Measurements from ENCODE around the gene ADGRV1.
"Not testable (repeated sequence)": the region's sequence is repeated elsewhere in the genome, so short reads cannot be mapped to it uniquely, and the experiment has no call there.

Gene ADGRV1

DNA sequence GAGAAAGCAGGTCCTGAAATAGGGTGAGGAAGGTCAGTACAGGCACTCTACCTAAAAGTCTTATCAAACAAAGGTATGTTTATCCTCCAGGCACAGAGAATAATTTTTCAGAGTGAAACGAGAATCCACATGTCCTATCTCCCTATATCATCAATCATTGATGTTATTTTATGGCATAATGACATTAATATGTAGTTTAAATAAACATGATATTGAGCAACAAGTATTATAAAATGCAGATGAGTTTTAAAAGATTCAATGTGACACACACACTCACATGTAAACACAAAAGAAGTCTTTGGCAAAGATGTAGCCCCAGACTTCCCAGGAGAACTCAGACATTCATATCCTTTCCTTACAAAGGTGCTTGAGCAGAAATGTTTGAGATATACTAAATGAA is 389.1 kb downstream of the ADGRV1 start:
- no peak for DNase-seq (ENCODE audit: low read depth)

DNA sequence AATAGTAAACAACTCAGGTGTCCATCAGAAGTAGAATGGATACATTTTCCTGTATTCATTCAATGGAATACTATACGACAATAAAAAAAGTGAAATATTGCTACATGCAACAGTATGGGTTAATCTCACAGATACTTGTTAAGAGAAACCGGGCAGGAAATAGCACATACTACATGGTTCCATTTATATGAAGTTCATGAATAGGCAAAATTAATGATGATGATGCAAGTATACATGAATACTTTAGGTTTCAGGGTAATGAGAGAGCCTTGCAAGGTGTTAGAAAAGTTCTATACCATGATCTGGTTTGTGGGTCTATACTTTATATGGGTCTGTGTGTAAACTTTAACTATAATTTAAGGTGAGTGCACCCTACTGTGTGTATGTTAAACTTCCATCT is 390.4 kb downstream of the ADGRV1 start:
- no peak for DNase-seq (ENCODE audit: low read depth)

DNA sequence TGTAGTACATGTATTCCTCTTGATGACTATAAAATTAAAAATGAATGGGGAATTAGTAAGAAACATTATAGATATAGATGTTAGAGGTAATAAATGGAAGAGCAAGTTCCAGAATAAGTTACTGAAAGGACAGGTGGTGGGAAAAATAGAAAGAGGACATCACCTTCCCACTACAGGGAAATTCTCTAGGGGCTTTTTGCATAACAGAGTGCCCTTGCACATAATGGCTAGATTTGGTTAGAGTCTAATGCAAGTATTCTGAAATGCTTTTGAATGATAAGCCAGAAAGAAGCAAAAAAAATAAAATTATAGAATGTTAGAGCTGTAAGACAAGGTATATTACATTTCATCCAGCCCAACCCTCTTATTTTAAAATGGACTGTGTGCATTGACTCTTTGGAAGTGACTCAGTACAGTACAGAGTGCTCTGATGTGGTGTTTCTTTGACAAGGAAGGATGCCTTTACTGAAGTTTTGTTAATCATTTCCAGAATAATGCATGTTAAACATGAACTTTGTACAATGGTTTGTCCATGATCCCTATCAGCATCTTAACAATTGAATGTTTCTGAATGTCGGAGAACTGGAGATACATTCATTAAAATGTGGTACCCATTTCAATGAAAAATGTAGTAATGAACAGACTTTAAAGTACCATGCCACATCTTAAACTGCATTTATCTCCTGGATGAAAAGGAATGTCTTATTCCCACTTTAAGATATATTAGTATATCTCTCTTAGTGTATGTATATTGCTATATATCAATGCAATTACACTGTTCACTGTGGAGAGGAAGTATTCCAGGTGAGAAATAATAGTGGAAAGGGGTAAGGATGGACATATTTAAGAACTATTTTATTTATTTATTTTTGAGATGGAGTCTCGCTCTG is 391.1 kb downstream of the ADGRV1 start:
- DNase-seq (ENCODE audit: low read depth), result no peak

DNA sequence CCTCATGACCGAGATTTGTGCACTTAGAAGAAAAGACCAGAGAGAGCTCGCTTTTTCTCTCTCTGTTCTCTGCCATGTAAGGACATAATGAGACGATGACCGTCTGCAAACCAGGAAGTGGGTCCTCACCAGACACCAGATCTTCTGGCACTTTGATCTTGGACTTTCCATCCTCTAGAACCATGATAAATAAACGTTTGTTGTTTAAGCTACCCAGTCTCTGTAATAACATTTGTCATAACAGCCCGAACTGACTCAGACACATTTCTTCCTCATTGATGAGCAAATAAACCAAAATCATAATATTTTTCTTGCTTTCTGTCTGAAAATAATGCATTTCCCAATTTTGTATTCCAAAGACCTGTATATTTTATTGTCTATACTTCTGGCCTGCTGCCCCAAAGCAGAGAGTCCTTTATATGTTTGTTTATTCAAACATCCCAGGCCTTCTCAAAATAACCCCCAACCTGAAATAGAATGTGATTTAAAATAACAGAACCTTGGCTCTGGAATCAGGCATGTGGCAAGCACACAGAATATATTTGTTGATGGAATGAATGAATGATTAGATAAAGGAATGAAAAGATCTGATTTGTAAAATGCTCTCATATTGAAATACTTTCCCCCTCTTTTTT is 396.5 kb downstream of the ADGRV1 start:
- no peak for DNase-seq (ENCODE audit: low read depth)

DNA sequence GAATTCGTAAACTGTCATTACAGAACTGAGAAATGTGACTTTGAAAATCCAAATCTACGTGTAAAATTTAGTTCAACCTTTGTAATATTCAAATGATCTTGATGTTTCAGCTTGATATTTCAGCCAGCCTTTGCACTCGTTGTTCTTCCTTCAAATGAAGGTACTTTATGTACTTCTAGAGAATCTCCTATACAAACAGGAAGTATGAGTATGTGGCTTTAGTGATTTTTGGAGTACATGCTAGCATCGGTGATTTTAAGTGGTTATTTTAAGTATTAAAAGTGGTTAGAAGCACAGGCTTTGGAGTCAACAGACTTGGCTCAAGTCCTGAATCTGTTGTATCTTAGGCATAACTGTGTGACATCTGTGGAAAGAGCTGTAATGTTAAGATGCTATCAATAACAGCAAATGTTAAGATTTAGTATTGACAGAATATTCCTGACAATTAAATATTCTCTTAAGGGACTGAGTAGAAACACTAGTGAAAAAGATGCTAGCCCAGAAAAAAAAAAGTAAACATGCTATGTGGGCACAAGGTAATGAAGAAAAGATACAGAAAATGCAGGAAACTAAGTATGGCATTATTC is 398.0 kb downstream of the ADGRV1 start:
- DNase-seq (ENCODE audit: low read depth), result no peak

DNA sequence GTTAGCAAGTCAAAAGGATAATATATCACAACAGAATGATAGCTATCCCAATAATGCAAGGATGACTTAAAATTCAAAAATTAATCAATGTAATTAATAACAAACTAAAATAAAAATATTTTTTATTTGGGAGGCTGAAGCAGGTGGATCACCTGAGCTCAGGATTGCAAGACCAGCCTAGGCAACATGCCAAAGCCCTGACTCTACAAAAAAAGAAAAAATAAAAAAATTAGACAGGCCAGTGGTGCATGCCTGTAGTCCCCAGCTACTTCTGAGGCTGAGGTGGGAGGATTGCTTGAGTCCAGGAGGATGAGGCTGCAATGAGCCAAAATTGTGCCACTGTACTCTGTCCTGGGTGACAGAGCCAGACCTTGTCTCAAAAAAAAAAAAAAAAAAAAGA is 399.3 kb downstream of the ADGRV1 start:
- no peak for DNase-seq (ENCODE audit: low read depth)

DNA sequence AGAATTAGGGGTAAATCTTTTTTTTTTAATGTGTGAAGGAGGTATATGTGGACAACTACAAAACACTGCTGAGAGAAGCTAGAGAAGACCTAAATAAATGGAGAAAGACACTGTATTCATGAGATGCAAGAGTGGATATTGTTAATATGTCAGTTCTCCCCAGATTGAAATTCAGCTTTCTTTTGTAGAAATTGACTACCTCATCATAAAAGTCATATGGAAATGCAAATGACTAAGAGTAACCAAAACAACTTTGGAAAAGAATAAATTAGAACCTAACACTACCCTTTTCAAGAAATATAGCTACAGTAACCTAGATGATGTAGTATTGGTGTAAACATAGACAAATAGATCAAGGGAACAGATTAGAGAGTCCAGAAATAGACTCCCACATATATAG is 400.7 kb downstream of the ADGRV1 start:
- no peak for DNase-seq (ENCODE audit: low read depth)

DNA sequence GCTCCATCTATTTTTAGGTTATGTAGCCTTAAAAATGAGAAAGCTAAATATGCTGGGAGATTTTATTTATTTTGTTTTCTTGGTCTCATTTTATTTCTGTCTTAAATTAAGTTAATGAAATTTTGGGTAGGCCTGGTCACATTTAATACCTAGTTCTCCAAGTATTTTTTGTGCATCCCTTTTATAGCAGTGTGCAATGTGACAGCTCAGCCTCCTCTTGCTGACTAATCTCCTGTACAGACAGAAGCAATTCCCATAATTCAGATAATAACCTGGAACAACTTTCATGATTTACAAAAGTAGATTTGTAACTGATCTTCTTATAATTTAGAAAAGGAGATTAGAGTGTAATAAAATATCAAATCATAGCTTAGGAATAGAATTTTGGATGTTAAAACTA is 403.9 kb downstream of the ADGRV1 start:
- no peak for DNase-seq (ENCODE audit: low read depth)

DNA sequence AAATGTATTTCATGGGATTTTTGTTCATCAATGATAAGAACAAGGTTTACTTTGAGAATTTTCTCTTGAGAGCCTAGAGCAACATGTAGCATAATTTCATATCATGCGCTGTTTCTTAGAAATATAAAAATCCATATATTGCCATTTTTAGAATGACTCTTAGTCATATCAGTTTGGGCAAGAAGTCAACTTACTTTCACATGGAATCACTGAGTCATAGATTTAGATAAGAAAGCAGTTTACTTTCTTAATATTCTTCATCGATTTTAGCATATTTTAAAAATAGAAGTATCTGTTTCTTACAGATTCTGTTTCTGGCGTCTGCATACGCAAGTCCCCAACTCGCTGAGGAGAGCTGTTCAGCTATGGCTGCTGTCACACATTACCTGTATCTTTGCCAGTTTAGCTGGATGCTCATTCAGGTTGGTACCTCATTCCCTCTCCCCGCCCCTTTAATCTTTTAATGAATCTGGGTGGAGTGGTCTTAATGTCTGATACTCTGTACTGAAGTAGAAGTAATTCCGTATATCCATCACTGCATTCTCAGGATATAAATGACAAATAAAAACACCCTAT is 406.6 kb downstream of the ADGRV1 start:
- no peak for DNase-seq (ENCODE audit: low read depth)

DNA sequence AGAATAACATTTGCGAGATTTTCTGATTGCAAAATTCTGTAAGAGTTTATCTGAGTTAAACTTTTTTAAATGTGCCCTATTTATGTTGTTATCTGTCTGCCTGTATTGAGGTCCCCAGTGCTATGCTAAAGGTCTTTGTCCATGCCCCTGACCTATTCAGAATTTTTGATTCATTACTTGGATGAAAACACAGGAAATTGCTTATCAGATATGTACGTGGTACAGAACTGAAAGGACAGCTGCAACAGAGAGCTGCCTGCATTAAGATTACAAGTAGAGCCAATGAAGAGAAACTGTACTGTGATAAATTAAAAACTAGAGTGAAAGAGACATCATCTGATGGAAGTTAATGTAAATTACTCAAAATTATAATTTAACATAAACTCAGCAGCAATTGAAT is 408.8 kb downstream of the ADGRV1 start:
- no peak for DNase-seq (ENCODE audit: low read depth)

DNA sequence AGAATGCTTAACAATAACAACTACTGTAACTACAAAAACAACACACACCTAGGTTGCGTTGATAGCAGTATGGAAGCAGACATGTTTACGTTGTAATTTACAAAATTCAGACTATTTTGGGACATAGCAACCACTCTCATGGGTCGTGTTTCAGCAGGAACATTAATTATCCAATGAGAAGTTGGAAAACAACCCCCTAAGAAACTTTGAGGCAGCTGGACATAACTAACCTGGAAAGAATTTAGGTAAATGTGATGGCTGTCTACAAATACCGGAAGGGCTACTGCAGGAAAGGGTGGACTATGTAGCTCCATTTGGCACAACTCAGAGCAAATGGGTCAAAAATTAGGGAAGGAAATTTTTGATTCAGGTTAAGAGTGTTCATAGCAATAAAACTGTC is 409.3 kb downstream of the ADGRV1 start:
- no peak for DNase-seq (ENCODE audit: low read depth)

DNA sequence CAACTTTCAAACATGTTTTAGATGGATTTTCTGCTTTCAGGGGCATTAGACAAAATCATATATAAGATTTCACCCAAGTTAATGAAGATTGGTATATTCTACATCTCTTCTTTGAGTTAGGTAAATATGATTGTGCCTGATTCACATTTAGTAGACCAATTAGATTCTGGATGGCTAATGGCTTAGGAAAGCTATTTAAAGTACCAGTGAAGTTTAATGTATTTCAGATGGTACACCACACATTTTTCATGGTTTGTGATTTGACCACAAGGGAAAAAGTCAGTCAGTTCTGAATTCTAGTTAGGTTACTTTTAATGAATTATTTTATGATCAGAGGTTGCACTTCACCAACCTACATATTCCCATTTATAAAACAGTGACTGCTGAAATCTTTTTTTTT is 409.7 kb downstream of the ADGRV1 start:
- DNase-seq (ENCODE audit: low read depth), result no peak

DNA sequence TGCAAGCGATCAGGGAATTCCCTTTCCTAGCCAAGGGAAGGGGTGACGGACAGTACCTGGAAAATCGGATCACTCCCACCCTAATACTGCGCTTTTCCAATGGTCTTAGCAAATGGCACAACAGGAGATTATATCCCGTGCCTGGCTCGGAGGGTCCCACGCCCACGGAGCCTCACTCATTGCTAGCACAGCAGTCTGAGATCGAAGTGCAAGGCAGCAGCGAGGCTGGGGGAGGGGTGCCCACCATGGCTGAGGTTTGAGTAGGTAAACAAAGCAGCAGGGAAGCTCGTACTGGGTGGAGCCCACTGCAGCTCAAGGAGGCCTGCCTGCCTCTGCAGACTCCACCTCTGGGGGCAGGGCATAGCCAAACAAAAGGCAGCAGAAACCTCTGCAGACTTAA is 411.3 kb downstream of the ADGRV1 start:
- DNase-seq (ENCODE audit: low read depth), result not testable (repeated sequence)

DNA sequence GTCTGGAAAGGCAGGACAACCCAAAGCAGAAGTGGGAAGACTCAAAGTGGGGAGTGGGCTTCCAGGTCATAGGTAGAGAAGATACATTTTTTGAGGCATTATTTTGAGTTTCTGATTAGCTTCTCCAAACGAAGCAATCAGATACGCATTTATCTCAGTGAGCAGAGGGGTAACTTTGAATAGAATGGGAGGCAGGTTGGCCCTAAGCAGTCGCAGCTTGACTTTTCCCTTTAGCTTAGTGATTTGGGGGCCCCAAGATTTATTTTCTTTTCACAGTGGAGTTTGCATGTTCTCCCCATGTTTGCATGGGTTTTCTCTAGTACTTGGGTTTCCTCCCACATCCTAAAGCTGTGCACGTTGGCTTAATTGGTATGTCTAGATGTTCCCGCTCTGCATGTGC is 422.6 kb downstream of the ADGRV1 start:
- no peak for DNase-seq (ENCODE audit: low read depth)

DNA sequence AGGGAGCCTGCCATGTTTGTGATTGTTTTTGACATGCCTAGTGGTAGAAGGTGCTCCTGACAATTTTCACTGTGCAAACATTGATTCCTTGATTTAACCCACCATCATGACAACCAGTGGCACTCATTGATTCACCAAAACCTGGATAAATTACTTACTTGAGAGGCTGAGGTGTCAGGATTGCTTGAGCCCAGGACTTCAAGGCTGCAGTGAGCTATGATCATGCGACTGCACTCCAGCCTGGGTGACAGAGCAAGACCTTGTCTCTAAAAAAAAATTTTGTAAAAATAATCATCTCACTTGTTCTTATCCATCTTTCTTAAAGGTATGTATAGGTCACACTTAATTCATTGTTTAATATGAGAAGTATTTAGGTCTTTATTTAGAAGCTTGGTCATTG is 423.2 kb downstream of the ADGRV1 start:
- DNase-seq (ENCODE audit: low read depth), result no peak

DNA sequence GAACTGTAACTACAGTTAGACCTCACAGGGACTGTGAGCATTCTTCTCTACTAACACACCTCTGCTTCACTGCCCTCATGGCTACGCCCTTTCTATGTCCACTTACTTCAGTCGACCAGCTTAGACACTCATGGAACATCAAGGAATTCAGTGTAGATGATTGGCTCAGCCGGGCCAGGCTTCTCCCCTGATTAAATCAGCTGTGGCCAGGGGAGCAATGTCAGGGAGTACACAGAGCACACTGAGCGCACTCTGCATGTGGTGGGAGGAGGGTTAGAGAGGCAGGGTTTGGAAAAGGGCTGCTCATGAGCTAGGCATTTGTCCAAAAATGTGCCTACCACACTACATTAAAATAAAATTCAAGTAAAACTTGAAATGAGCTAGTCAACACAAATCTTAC is 424.0 kb downstream of the ADGRV1 start:
- DNase-seq (ENCODE audit: low read depth), result no peak

DNA sequence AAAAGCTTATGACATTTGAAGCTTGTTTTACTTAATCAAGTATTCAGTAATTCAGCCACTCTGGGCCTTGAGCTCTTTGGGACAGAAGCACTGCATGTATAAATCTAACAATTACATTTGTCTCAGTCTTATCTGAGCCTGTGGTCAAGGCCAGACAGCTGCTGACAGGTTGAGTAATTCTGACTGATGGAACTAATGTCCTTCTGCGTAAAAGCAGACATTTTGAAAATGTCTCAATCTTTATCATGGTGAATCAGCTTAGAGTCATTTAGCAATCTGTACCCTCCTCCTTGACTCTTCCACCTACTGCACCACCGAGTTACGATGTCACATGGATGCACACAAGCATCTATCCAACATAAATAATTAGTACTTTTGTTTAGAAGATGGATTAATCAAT is 424.6 kb downstream of the ADGRV1 start:
- no peak for DNase-seq (ENCODE audit: low read depth)

DNA sequence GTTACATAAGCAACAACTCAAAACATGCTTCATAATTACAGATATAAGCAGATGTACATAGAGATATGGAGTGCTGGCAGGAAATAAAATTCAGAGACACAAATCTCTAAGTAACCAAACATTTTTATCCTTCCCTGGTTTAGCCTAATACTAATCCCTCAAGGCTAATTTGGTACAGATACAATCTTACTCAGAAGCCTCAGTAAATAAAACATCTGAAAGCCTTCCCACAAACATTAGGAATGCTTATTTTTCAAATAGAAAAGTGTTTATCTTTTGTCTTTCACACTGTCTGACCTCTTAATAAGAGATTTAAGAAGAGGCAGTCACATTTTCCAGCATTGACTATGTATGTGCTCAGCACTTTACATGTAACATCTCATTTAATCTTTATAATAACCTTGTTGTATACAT is 425.1 kb downstream of the ADGRV1 start:
- no peak for DNase-seq (ENCODE audit: low read depth)

DNA sequence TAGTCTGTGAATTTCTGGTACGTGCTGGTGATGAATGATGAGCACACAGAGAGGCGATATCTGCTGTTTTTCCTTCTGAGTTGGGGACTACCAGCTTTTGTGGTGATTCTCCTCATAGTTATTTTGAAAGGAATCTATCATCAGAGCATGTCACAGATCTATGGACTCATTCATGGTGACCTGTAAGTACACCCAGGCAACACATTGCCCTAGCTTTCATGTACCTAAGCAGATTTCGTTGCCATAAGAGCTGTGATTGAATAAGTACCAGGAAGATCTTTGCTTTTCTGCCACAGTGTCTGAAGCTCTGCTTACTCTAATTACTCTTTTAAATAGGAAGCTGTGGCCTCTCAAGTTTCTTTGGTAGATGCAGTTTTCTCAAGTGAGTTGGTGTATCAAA is 426.7 kb downstream of the ADGRV1 start:
- DNase-seq (ENCODE audit: low read depth), result no peak

DNA sequence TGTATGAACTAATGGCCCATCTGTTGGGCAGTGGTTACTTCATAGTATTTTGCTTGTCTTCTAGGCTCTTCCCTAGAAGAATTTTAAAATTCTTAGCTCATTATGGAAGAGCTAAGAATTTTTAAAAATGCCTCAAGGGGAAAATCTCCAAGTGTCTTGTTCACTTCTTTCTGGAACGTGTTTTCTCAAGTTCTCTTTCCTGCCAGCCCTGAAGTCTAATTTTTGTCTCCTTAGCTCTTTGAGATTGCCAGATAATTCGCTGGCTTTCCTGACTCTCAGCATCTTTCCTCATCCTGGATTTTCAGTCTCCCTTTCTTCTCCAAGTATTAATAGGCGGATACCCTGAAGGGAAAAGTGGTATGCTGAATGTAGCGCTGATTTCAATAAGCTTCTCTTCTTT is 429.1 kb downstream of the ADGRV1 start:
- DNase-seq (ENCODE audit: low read depth), result no peak

DNA sequence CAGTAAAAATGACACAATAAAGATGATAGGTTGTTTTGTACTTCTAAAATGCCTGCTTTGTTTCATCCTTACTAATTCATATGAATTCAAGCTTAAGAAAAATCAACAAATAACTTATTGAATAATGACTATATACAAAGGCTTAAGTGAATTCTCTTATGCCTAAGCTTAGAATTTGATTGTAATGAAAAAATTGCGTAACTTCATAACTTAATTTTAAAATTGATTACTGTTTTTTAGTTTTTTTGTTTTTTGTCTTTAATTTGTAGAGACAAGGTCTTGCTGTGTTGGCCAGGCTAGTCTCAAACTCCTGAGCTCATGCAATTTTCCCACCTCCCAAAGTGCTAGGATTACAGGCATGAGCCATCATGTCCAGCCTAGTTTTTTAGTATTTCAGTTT is 432.6 kb downstream of the ADGRV1 start:
- no peak for DNase-seq (ENCODE audit: low read depth)

DNA sequence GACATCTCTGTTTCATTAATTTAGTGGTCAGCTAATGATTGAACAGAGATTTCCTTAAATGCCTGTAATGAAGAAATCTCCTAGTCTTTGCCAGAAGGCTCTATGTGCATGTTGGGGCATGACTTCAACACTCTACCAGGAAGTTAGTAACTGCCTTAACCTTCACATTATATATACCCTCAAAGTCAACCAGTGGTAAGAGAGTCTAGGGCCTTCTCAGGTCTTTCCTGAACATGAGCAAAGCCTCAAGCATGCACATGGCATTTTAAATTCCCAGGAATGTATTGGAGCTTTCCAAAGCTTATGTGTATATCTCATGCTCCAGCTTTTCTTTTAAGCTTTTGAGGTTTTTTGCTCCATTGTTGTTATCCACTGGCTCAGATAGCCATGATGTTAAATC is 436.2 kb downstream of the ADGRV1 start:
- no peak for DNase-seq (ENCODE audit: low read depth)

DNA sequence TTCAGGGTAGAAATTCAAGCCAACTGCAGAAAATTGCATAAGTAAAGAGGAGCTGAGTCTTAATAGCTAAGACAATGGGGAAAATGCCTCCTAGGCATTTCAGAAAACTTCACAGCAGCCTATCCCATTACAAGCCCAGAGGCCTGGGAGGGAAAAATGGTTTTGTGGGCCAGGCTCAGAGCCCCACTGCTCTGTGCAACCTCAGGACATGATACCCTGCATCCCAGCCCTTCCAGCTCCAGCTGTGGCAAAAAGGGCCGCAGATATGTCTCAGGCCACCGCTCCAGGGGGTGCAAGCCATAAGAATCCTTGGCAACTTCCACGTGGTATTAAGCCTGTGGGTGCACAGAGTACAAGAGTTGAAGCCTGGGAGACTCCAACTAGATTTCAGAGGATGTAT is 437.5 kb downstream of the ADGRV1 start:
- no peak for DNase-seq (ENCODE audit: low read depth)

All from stimulated activated CD8-positive, alpha-beta memory T cell treated with anti-CD3 and anti-CD28 coated beads, Interleukin-12 subunit alpha, Interleukin-12 subunit beta, amount 100 ng/mL, for 4 hours (primary cell).